ENCODE data around the gene CTSL. TPM values are rescaled to one million over a fixed set of nuclear protein-coding genes. Genes with fewer than 3 reads are reported as not detected.

The CTSL gene
- total and polyA plus RNA-seq, 4 donors = 73.1 to 174 (median 123) TPM

DNA sequence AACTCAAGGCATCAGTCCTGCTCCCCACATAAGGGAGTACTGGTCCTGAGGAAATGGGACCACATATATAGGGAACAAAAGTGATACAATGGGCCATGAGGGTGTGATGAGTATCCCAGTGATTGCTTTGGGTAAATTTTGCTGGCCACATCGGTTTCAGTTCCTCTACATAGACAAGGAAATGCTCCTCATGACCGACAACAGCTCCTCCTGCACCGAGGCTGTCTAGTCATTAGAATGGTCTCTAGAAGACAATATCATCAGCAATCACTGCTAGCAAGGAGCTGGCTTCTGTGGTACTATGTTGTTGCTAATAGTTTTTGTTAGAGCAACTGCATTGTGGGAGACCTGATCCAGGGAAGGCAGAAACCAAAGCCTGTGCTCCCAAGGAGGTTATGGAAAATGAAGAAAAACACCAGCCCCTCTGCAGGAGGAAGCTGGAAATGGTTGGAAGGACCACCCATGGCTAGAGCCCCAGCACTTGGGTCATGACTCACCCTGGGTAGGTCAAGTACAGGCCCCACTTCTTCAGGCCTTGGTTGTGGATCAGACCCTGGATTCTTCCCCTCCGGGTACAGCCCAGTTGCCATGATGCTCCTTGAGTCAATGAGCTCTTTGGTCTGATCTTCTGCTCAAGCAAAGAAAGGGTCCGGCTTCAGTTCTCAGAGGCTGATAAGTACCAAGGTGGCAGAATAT is 3.4 kb upstream of the CTSL start:
- ATAC-seq (ENCODE audit: low FRiP score) = no peak
- Histone ChIP-seq H3K4me1 (ENCODE audit: control insufficient read depth in 1 of 2, insufficient read depth in 2 of 2, low read length in 2 of 2) (no peaks in the 10 kb centered on the region), H3K36me3 (ENCODE audit: control insufficient read depth in 1 of 2, insufficient read depth in 2 of 2, low read length in 1 of 2) (no peaks in the 10 kb centered on the region), H3K27ac (ENCODE audit: low read depth in 1 of 2, low read length in 2 of 2) (no peak overlapping the region), H3K4me3 (ENCODE audit: low read length in 2 of 2) (no peak overlapping the region), H3K27me3 (ENCODE audit: control insufficient read depth in 1 of 2, insufficient read depth in 2 of 2, low read length in 1 of 2) (no peaks in the 10 kb centered on the region), H3K9me3 (ENCODE audit: control insufficient read depth, low read length) (no peaks in the 10 kb centered on the region)
- 86 to 92% methylated on average over 5 of the region's 5 CpGs for WGBS, 2 donors
- intact Hi-C loops (cut with DNase I) = loop anchor here in 1 of 2 donors (10.0 kb wide), 1 partner anchor 812 kb away; the partner anchor contains the start of gene NXNL2
- peak in 1 of 2 donors; percentile 68 for DNase-seq

DNA sequence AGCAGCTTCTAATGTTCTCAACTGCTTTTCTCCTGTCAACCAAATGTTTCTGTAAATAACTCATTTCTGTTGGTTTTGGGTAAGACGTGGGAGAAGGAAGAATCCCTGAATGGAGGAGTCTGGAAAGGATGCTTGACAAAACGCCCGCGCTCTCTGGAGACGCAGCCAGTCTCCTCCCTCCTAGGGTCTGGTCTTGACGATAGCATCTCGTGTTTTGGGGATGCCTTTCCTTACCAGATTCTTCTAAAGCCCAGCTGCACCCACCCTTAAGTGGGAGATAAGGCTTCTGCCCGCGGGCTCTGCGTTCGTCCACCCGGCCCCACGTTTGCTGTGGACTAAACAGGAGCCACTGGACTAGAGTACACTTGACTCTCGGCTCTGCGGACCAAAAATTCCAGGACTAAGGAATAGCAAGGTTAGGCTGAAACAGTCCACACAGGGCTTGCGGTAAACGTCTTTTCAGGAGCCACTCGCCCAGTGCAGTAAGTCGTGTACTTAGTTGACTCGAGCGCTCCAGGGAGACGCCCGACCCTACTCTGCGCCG is 491 bp upstream of the CTSL start:
- intact Hi-C loops (cut with DNase I) = loop anchor here in 1 of 2 donors (10.0 kb wide), 1 partner anchor 809 kb away; the partner anchor contains the start of gene NXNL2
- no peaks in the 10 kb centered on the region for H3K4me1 ChIP-seq (ENCODE audit: control insufficient read depth in 1 of 2, insufficient read depth in 2 of 2, low read length in 2 of 2)
- H3K36me3 ChIP-seq (ENCODE audit: control insufficient read depth in 1 of 2, insufficient read depth in 2 of 2, low read length in 1 of 2) = no peaks in the 10 kb centered on the region
- ATAC-seq (ENCODE audit: low FRiP score) (peak; percentile 59), DNase-seq (peak in 1 of 2 donors; percentile 77)
- peak overlapping the region in 1 of 2 donors; percentile 51 for H3K4me3 ChIP-seq (ENCODE audit: low read length in 2 of 2)
- 1% methylated on average over 25 of the region's 25 CpGs for WGBS, 2 donors
- no peaks in the 10 kb centered on the region for H3K27me3 ChIP-seq (ENCODE audit: control insufficient read depth in 1 of 2, insufficient read depth in 2 of 2, low read length in 1 of 2)
- peak overlapping the region; percentile 60 to 77 for H3K27ac ChIP-seq (ENCODE audit: low read depth in 1 of 2, low read length in 2 of 2)
- no peaks in the 10 kb centered on the region for H3K9me3 ChIP-seq (ENCODE audit: control insufficient read depth, low read length)

DNA sequence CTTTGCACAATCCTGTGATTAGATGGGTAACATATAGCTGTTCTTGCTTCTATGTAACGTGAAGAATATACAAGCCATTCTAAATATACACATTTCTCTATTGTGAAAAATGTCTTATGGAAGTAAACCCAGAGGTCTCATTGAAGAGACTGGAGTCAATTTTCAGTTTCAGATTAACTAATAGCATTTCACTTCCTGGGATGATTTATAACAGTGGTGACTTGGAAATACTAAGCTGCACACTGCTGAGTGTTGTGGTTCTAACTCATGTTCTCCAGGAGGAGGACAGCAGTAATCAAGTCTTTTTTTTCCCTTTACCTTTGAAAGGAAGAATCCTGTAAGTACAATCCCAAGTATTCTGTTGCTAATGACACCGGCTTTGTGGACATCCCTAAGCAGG is 3.3 kb downstream of the CTSL start:
- 92 to 96% methylated on average over 2 of the region's 2 CpGs for WGBS, 2 donors
- ATAC-seq (ENCODE audit: low FRiP score) (no peak), DNase-seq (no peak)
- Histone ChIP-seq H3K9me3 (ENCODE audit: control insufficient read depth, low read length) (no peaks in the 10 kb centered on the region), H3K27ac (ENCODE audit: low read depth in 1 of 2, low read length in 2 of 2) (no peak overlapping the region), H3K4me1 (ENCODE audit: control insufficient read depth in 1 of 2, insufficient read depth in 2 of 2, low read length in 2 of 2) (no peaks in the 10 kb centered on the region), H3K4me3 (ENCODE audit: low read length in 2 of 2) (no peak overlapping the region), H3K27me3 (ENCODE audit: control insufficient read depth in 1 of 2, insufficient read depth in 2 of 2, low read length in 1 of 2) (no peaks in the 10 kb centered on the region), H3K36me3 (ENCODE audit: control insufficient read depth in 1 of 2, insufficient read depth in 2 of 2, low read length in 1 of 2) (peaks cover 0 to 2% of the 10 kb centered on the region in 2 donors)
- intact Hi-C loops (cut with DNase I) = loop anchor here in 1 of 2 donors (10.0 kb wide), 1 partner anchor 806 kb away; the partner anchor contains the start of gene NXNL2

DNA sequence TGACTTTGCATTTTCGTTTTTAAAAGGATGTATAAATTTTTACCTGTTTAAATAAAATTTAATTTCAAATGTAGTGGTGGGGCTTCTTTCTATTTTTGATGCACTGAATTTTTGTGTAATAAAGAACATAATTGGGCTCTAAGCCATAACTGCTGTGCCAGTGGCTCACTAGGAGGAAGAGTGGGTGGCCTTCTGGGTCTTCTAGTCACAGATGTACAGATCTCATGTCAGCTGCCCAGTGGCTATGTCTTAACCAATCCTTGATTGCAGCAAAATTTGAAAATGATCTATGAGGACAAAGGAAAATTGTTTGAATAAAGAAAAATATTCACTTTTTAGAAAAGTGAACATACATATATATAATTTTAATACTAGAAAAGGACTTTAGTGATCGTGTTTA is 5.4 kb downstream of the CTSL start:
- no peak for DNase-seq
- 85 to 89% methylated on average over 2 of the region's 2 CpGs for WGBS, 2 donors
- ATAC-seq (ENCODE audit: low FRiP score) = no peak
- intact Hi-C loops (cut with DNase I) = no loop called here
- Histone ChIP-seq H3K9me3 (ENCODE audit: control insufficient read depth, low read length) (no peaks in the 10 kb centered on the region), H3K4me3 (ENCODE audit: low read length in 2 of 2) (no peak overlapping the region), H3K36me3 (ENCODE audit: control insufficient read depth in 1 of 2, insufficient read depth in 2 of 2, low read length in 1 of 2) (peaks cover 0 to 2% of the 10 kb centered on the region in 2 donors), H3K4me1 (ENCODE audit: control insufficient read depth in 1 of 2, insufficient read depth in 2 of 2, low read length in 2 of 2) (no peaks in the 10 kb centered on the region), H3K27me3 (ENCODE audit: control insufficient read depth in 1 of 2, insufficient read depth in 2 of 2, low read length in 1 of 2) (no peaks in the 10 kb centered on the region), H3K27ac (ENCODE audit: low read depth in 1 of 2, low read length in 2 of 2) (no peak overlapping the region)

- DNase-seq (no peak), ATAC-seq (ENCODE audit: low FRiP score) (no peak)
- intact Hi-C loops (cut with DNase I) = no loop called here
- Histone ChIP-seq H3K36me3 (ENCODE audit: control insufficient read depth in 1 of 2, insufficient read depth in 2 of 2, low read length in 1 of 2) (peaks cover 0 to 2% of the 10 kb centered on the region in 2 donors), H3K9me3 (ENCODE audit: control insufficient read depth, low read length) (no peaks in the 10 kb centered on the region), H3K4me1 (ENCODE audit: control insufficient read depth in 1 of 2, insufficient read depth in 2 of 2, low read length in 2 of 2) (no peaks in the 10 kb centered on the region), H3K27ac (ENCODE audit: low read depth in 1 of 2, low read length in 2 of 2) (no peak overlapping the region), H3K27me3 (ENCODE audit: control insufficient read depth in 1 of 2, insufficient read depth in 2 of 2, low read length in 1 of 2) (no peaks in the 10 kb centered on the region), H3K4me3 (ENCODE audit: low read length in 2 of 2) (no peak overlapping the region)
- WGBS, 2 donors = 85 to 86% methylated on average over 1 of the region's 1 CpG
Measured at GRCh38 chr9:87732344-87732743, 6.4 kb downstream of the CTSL start.

- DNase-seq = no peak
- 84 to 91% methylated on average over 3 of the region's 3 CpGs for WGBS, 2 donors
- no peaks in the 10 kb centered on the region for H3K27me3 ChIP-seq (ENCODE audit: control insufficient read depth in 1 of 2, insufficient read depth in 2 of 2, low read length in 1 of 2)
- no peak for ATAC-seq (ENCODE audit: low FRiP score)
- H3K9me3 ChIP-seq (ENCODE audit: control insufficient read depth, low read length) = no peaks in the 10 kb centered on the region
- intact Hi-C loops (cut with DNase I) = no loop called here
- no peak overlapping the region for H3K4me3 ChIP-seq (ENCODE audit: low read length in 2 of 2)
- no peak overlapping the region for H3K27ac ChIP-seq (ENCODE audit: low read depth in 1 of 2, low read length in 2 of 2)
- H3K4me1 ChIP-seq (ENCODE audit: control insufficient read depth in 1 of 2, insufficient read depth in 2 of 2, low read length in 2 of 2) = no peaks in the 10 kb centered on the region
- H3K36me3 ChIP-seq (ENCODE audit: control insufficient read depth in 1 of 2, insufficient read depth in 2 of 2, low read length in 1 of 2) = peaks cover 0 to 2% of the 10 kb centered on the region in 2 donors
Measured at GRCh38 chr9:87732756-87733155, 6.8 kb downstream of the CTSL start.

GRCh38 chr9:87733273-87734052 is 7.5 kb downstream of the CTSL start:
- intact Hi-C loops (cut with DNase I) = no loop called here
- Histone ChIP-seq H3K36me3 (ENCODE audit: control insufficient read depth in 1 of 2, insufficient read depth in 2 of 2, low read length in 1 of 2) (peaks cover 0 to 2% of the 10 kb centered on the region in 2 donors), H3K4me1 (ENCODE audit: control insufficient read depth in 1 of 2, insufficient read depth in 2 of 2, low read length in 2 of 2) (no peaks in the 10 kb centered on the region), H3K27me3 (ENCODE audit: control insufficient read depth in 1 of 2, insufficient read depth in 2 of 2, low read length in 1 of 2) (no peaks in the 10 kb centered on the region), H3K4me3 (ENCODE audit: low read length in 2 of 2) (no peak overlapping the region), H3K9me3 (ENCODE audit: control insufficient read depth, low read length) (no peaks in the 10 kb centered on the region), H3K27ac (ENCODE audit: low read depth in 1 of 2, low read length in 2 of 2) (no peak overlapping the region)
- WGBS, 2 donors = 79% methylated on average over 7 of the region's 7 CpGs
- DNase-seq = no peak
- no peak for ATAC-seq (ENCODE audit: low FRiP score)

GRCh38 chr9:87734106-87734505 is 8.2 kb downstream of the CTSL start:
- intact Hi-C loops (cut with DNase I) = no loop called here
- no peaks in the 10 kb centered on the region for H3K9me3 ChIP-seq (ENCODE audit: control insufficient read depth, low read length)
- no peaks in the 10 kb centered on the region for H3K27me3 ChIP-seq (ENCODE audit: control insufficient read depth in 1 of 2, insufficient read depth in 2 of 2, low read length in 1 of 2)
- no peak overlapping the region for H3K4me3 ChIP-seq (ENCODE audit: low read length in 2 of 2)
- ATAC-seq (ENCODE audit: low FRiP score) = no peak
- no peak for DNase-seq
- H3K27ac ChIP-seq (ENCODE audit: low read depth in 1 of 2, low read length in 2 of 2) = no peak overlapping the region
- peaks cover 0 to 2% of the 10 kb centered on the region in 2 donors for H3K36me3 ChIP-seq (ENCODE audit: control insufficient read depth in 1 of 2, insufficient read depth in 2 of 2, low read length in 1 of 2)
- WGBS, 2 donors = 41 to 43% methylated on average over 2 of the region's 2 CpGs
- H3K4me1 ChIP-seq (ENCODE audit: control insufficient read depth in 1 of 2, insufficient read depth in 2 of 2, low read length in 2 of 2) = no peaks in the 10 kb centered on the region
